Measurements from ENCODE around the gene MIOS. TPM values are rescaled to one million over a fixed set of nuclear protein-coding genes. Genes with fewer than 3 reads are reported as not detected.

MIOS gene
- total and polyA plus RNA-seq, 2 of the 4 experiments (the other 2 are of a cell fraction): 10.6 to 32.4 TPM

GRCh38 chr7:7521259-7521658 is 45.4 kb upstream of the MIOS start:
- Histone ChIP-seq H3K14ac (replicated peaks; ENCODE audit: low read depth, low read length) (no peak overlapping the region), H3K4me3 (ENCODE audit: insufficient read depth, low read depth, low read length) (no peak overlapping the region), H2AK5ac (ENCODE audit: low read depth, low read length) (no peak overlapping the region), H2BK20ac (ENCODE audit: low read depth, low read length) (no peak overlapping the region), H3K9ac (ENCODE audit: low read depth, low read length) (no peak overlapping the region), H3K36me3 (ENCODE audit: control insufficient read depth, insufficient read depth, low read length) (no peaks in the 10 kb centered on the region), H3K23ac (ENCODE audit: low read depth, low read length) (no peak overlapping the region), H3K4me1 (ENCODE audit: control insufficient read depth, insufficient read depth, low read length) (peaks cover 2% of the 10 kb centered on the region; the same call in 1 of the 2 replicates), H3K9me1 (ENCODE audit: insufficient read depth, low read length) (no peaks in the 10 kb centered on the region), H3K18ac (ENCODE audit: low read depth, low read length) (no peak overlapping the region; the same call in 1 of the 2 replicates), H2BK5ac (ENCODE audit: low read depth, low read length, poor library complexity, severe bottlenecking) (no peak overlapping the region), H2BK120ac (ENCODE audit: low read depth, low read length) (no peak overlapping the region), H2AK9ac (replicated peaks; ENCODE audit: low read depth, low read length, poor library complexity) (no peak overlapping the region), H4K20me1 (ENCODE audit: insufficient read depth, low read length) (no peaks in the 10 kb centered on the region), H2BK15ac (ENCODE audit: low read depth, low read length) (no peak overlapping the region), H3K79me1 (ENCODE audit: low read depth in 1 of 2, low read length in 2 of 2) (no peaks in the 10 kb centered on the region), H2AFZ (replicated peaks; ENCODE audit: low read length, poor library complexity) (no peak overlapping the region), H3K27me3 (ENCODE audit: control insufficient read depth, insufficient read depth, low read length) (no peaks in the 10 kb centered on the region), H4K5ac (ENCODE audit: low read depth, low read length) (no peak overlapping the region), H3K4ac (ENCODE audit: low read depth, low read length) (no peak overlapping the region), H3K27ac (ENCODE audit: insufficient read depth, low read length) (no peak overlapping the region), H3K56ac (ENCODE audit: extremely low read depth, insufficient read depth, low read length) (no peak overlapping the region), H4K91ac (ENCODE audit: insufficient read depth, low read depth, low read length) (no peak overlapping the region), H4K8ac (ENCODE audit: low read depth in 2 of 2, low read length in 2 of 2) (no peak overlapping the region), H3K9me3 (ENCODE audit: control insufficient read depth, insufficient read depth, low read length) (no peaks in the 10 kb centered on the region), H3K4me2 (ENCODE audit: low read depth, low read length) (no peak overlapping the region)
- intact Hi-C loops (cut with micrococcal nuclease) (no loop called here), in situ Hi-C loops (cut with MboI; ENCODE audit: low sequenced_read_pairs) (no loop called here), dilution Hi-C loops (cut with HindIII; ENCODE audit: low sequenced_read_pairs, unreplicated experiment) (no loop called here)
- ChIA-PET CTCF (interaction anchor here (0.6 kb wide), 1 partner anchor 994 kb away, joined by 4 read pairs; no protein-coding TSS in a partner anchor), POLR2A (ENCODE audit: unreplicated experiment) (no interaction called here)
- no peak for ATAC-seq (ENCODE audit: low read depth)
- WGBS, 2 experiments (ENCODE audit: extremely low coverage in 2 of 2, insufficient read length in 1 of 2): no CpG with 5 or more reads among the region's 3 CpGs
- no peak for DNase-seq
- TF ChIP-seq FOS (IDR thresholded peaks at IDR 0.05; ENCODE audit: low read depth, low read length): no peak
- no peak for TF ChIP-seq MXI1 (IDR thresholded peaks at IDR 0.05; ENCODE audit: borderline replicate concordance, low read depth, low read length)
- TF ChIP-seq USF2 (IDR thresholded peaks at IDR 0.05; ENCODE audit: low read depth, low read length): no peak
- no peak for TF ChIP-seq CEBPB (IDR thresholded peaks at IDR 0.05; ENCODE audit: low read depth, low read length)
- TF ChIP-seq BHLHE40 (IDR thresholded peaks at IDR 0.05; ENCODE audit: low read depth, low read length): no peak
- TF ChIP-seq RAD21 (IDR thresholded peaks at IDR 0.05; ENCODE audit: low read length): no peak
- no peak for TF ChIP-seq MAZ (IDR thresholded peaks at IDR 0.05; ENCODE audit: borderline replicate concordance, low read depth, low read length)
- TF ChIP-seq ELK1 (IDR thresholded peaks at IDR 0.05; ENCODE audit: borderline replicate concordance, low read depth, low read length): no peak
- no peak for TF ChIP-seq POLR2A (IDR thresholded peaks at IDR 0.05; ENCODE audit: low read depth, low read length)
- BruUV-seq (replicated peaks): no TSS peak
